ENCODE results near the gene EPB41.
"Not testable (repeated sequence)": the region's sequence is repeated elsewhere in the genome, so short reads cannot be mapped to it uniquely, and the experiment has no call there.

GRCh38 chr1:29045663-29046062 lies 131.3 kb downstream of the EPB41 start:
- not testable (repeated sequence) for TF ChIP-seq POLR2A, CTCF (IDR thresholded peaks at IDR 0.05)

Measured in Peyer's patch (tissue), 4 donors.